Neural cell (in vitro differentiated cells): ENCODE data around the gene AFF1.

Experiments
- CTCF ChIP-seq: fragments of 450-650 bp; IDR thresholded peaks from 2 replicates; pipeline ENCODE4 v1.5.1; 2014; ENCODE audit warnings: antibody characterized with exemption, mild to moderate bottlenecking, moderate library complexity; ENCODE audit not compliant: poor library complexity, severe bottlenecking
- EP300 ChIP-seq: fragments of 450-650 bp; conservative IDR thresholded peaks from 2 replicates; pipeline ENCODE4 v1.6.1; 2014; ENCODE audit warnings: antibody characterized with exemption, mild to moderate bottlenecking, moderate library complexity; ENCODE audit not compliant: poor library complexity, severe bottlenecking
- EZH2 ChIP-seq: fragments of 200-600, 300-800 bp; shearing (Covaris generic), sonication (generic); IDR thresholded peaks from 2 replicates; pipeline ENCODE4 v1.6.1; 2014; ENCODE audit warnings: antibody characterized with exemption, low read length, borderline replicate concordance, mild to moderate bottlenecking; ENCODE audit not compliant: insufficient read depth, poor library complexity, severe bottlenecking
- POLR2AphosphoS5 ChIP-seq: IDR thresholded peaks from 2 replicates; pipeline ENCODE4 v1.6.1; 2012
- SMC3 ChIP-seq: fragments of 450-650 bp; conservative IDR thresholded peaks from 2 replicates; pipeline ENCODE4 v1.6.1; 2014; ENCODE audit warnings: antibody characterized with exemption, mild to moderate bottlenecking, moderate library complexity; ENCODE audit not compliant: poor library complexity

GRCh38 chr4:87053802-87054767 is 119.3 kb downstream of the AFF1 start:
- no peak for TF ChIP-seq CTCF
- no peak for TF ChIP-seq EP300
- no peak for TF ChIP-seq EZH2
- TF ChIP-seq SMC3 = no peak
- TF ChIP-seq POLR2AphosphoS5 = no peak
